Colonic mucosa (tissue), 4 donors: ENCODE results near the gene KCND3. TPM values are rescaled to one million over a fixed set of nuclear protein-coding genes. Genes with fewer than 3 reads are reported as not detected.

Source experiments
- DNase-seq: peaks from one replicate; pipeline ENCODE4 v3.0.0-alpha.2; 2020
- H3K27ac ChIP-seq: fragments of 200-600 bp; one replicate; pipeline ENCODE4 v1.8.0; 2021
- H3K27me3 ChIP-seq: fragments of 200-600 bp; one replicate; pipeline ENCODE4 v1.8.0; 2021
- H3K36me3 ChIP-seq: fragments of 200-600 bp; one replicate; pipeline ENCODE4 v1.8.0; 2021
- H3K4me1 ChIP-seq: fragments of 200-600 bp; one replicate; pipeline ENCODE4 v1.8.0; 2021; ENCODE audit warnings: mild to moderate bottlenecking
- H3K4me3 ChIP-seq: fragments of 200-600 bp; one replicate; pipeline ENCODE4 v1.8.0; 2021
- H3K9ac ChIP-seq, 2 donors: one replicate each; pipeline ENCODE4 v1.7.0; 2013; ENCODE audit warnings: control low read depth in 2 of 2, low read depth in 2 of 2, low read length in 2 of 2
- H3K9me3 ChIP-seq: fragments of 200-600 bp; one replicate; pipeline ENCODE4 v1.8.0; 2021
- intact Hi-C: fragments of 100-400 bp; cut with DNase I; formaldehyde crosslinking; loops from one replicate; pipeline ENCODE4 v1.14.1; 2022
- total RNA-seq, 2 donors: library from RNA; stranded (reverse); fragmentation: NEBNext Ultra II Directional in 1 of 2; extraction: Animal tissue kit (Norgen Biotek cat#: 25700) in 1 of 2; gene quantifications; one replicate each; pipeline ENCODE4 v1.2.1, GENCODE V29; 2021
- TF ChIP-seq, protein P1 (sequence below): fragments of 200-600 bp; IDR thresholded peaks from one replicate; pipeline ENCODE4 v1.8.0; 2022; ENCODE audit warnings: antibody characterized with exemption, mild to moderate bottlenecking
- donor health status: healthy.
- donor health status: DM: no; HTN: no; CAD: no.
- donor health status: DM: no; HTN: no; CAD: no.

KCND3 gene
- total RNA-seq, 2 donors from 2014 or later: 0.94 to 3.5 TPM

DNA sequence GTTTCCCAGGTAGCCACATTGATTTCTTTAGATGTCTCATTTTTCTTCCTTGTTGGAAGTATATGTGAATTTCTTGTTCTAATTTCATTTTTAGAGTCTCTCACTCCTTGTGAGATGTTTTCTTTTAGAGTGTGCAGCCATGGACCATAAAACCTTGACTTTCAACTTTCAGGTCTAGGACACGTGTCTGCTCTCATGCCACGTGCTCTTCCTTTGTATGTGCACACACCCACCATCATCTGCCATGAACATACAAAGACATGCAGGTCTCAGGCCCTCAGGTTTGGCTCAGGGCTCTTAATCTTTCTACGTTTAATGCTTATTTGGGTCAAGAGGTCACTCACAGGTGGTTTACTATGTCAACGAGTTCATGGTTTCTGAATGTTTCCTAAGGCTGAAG, 163.2 kb downstream of the KCND3 start:
- no peak overlapping the region for H3K27ac ChIP-seq
- H3K9me3 ChIP-seq: no peaks in the 10 kb centered on the region
- intact Hi-C loops: no loop called here
- DNase-seq: no peak
- no peaks in the 10 kb centered on the region for H3K4me1 ChIP-seq
- H3K27me3 ChIP-seq: no peaks in the 10 kb centered on the region
- H3K9ac ChIP-seq: no peak overlapping the region
- no peaks in the 10 kb centered on the region for H3K36me3 ChIP-seq
- TF ChIP-seq, protein P1, sequence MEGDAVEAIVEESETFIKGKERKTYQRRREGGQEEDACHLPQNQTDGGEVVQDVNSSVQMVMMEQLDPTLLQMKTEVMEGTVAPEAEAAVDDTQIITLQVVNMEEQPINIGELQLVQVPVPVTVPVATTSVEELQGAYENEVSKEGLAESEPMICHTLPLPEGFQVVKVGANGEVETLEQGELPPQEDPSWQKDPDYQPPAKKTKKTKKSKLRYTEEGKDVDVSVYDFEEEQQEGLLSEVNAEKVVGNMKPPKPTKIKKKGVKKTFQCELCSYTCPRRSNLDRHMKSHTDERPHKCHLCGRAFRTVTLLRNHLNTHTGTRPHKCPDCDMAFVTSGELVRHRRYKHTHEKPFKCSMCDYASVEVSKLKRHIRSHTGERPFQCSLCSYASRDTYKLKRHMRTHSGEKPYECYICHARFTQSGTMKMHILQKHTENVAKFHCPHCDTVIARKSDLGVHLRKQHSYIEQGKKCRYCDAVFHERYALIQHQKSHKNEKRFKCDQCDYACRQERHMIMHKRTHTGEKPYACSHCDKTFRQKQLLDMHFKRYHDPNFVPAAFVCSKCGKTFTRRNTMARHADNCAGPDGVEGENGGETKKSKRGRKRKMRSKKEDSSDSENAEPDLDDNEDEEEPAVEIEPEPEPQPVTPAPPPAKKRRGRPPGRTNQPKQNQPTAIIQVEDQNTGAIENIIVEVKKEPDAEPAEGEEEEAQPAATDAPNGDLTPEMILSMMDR: no peak
- no peak overlapping the region for H3K4me3 ChIP-seq

DNA sequence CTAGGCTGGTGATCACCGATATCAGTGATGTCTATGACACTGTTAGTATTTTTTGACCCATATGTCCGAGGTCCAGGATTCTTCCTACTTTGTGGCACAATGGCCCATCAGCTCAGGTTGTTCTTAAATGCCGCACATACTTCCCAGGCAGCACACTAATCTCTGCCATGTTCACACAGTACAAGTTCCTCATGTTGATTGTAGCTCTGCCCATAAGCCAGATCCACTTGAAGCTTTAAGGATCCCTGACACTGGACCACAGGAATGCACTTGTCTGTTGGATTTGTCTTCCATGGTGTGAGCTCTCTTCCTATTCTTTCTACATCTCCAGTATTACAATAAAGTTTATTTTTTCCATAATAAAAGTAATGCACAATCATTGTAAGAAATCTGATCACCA, 164.3 kb downstream of the KCND3 start:
- intact Hi-C loops: no loop called here
- Histone ChIP-seq H3K9ac (no peak overlapping the region), H3K36me3 (no peaks in the 10 kb centered on the region), H3K27me3 (no peaks in the 10 kb centered on the region), H3K4me3 (no peak overlapping the region), H3K4me1 (no peaks in the 10 kb centered on the region), H3K27ac (no peak overlapping the region), H3K9me3 (no peaks in the 10 kb centered on the region)
- DNase-seq: no peak
- TF ChIP-seq, protein P1: no peak

DNA sequence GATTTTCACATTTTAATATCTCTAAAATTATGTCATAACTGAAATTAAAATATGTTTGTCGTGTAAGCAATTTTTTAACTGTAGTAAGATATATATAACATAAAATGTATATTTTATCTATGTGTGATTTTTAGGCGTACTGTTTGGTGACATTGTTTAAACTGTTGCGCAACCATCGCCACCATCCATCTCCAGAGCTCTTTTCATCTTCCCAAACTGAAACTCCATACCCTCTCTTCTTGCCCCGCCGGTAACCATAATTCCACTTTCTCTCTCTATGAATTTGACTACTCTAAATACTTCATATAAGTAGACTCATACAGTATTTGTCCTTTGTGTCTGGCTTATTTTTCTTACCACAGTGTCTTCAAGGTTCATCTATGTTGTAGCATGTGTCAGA, 167.3 kb downstream of the KCND3 start:
- intact Hi-C loops: no loop called here

DNA sequence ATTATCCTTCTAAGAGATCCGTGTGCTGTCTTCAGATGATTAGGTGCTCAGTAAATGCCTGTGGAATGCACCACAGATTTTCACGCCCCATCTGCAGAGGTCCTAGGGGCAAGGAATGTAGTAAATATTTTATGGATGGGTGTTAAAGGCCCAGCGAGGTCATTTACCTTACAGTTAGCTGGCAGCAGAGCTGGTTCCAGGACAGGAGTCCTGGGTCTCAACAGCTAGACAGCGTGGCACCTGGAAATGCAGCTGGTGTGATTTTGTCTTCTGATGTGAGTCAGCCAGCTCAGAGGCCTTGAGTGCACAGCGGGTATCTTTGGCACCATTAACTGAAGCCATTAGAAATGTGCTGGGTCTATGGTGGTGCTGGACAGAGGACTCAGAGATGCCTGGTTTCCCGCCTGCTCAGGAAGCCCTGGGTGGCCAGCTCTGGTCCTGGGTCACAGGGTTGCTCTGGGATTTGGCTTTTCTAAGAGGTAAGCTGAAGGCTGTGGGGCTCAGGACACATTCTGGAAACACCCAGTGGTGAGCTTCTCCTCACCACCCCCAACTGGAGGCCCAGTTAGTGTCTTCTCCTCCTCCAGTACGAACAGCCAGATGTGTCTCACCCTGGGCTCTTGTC, 168.2 kb downstream of the KCND3 start:
- Histone ChIP-seq H3K27ac (no peak overlapping the region), H3K4me3 (no peak overlapping the region), H3K9ac (no peak overlapping the region), H3K27me3 (no peaks in the 10 kb centered on the region), H3K9me3 (no peaks in the 10 kb centered on the region), H3K36me3 (no peaks in the 10 kb centered on the region), H3K4me1 (no peaks in the 10 kb centered on the region)
- intact Hi-C loops: no loop called here
- TF ChIP-seq, protein P1: no peak
- DNase-seq: no peak

More for the DNA sequence above, 167.3 kb downstream of the KCND3 start:
- H3K36me3 ChIP-seq: no peaks in the 10 kb centered on the region
- no peak overlapping the region for H3K4me3 ChIP-seq
- no peaks in the 10 kb centered on the region for H3K4me1 ChIP-seq
- H3K27me3 ChIP-seq: no peaks in the 10 kb centered on the region
- H3K27ac ChIP-seq: no peak overlapping the region
- H3K9ac ChIP-seq: no peak overlapping the region
- DNase-seq: no peak
- H3K9me3 ChIP-seq: no peaks in the 10 kb centered on the region
- TF ChIP-seq, protein P1: no peak

DNA sequence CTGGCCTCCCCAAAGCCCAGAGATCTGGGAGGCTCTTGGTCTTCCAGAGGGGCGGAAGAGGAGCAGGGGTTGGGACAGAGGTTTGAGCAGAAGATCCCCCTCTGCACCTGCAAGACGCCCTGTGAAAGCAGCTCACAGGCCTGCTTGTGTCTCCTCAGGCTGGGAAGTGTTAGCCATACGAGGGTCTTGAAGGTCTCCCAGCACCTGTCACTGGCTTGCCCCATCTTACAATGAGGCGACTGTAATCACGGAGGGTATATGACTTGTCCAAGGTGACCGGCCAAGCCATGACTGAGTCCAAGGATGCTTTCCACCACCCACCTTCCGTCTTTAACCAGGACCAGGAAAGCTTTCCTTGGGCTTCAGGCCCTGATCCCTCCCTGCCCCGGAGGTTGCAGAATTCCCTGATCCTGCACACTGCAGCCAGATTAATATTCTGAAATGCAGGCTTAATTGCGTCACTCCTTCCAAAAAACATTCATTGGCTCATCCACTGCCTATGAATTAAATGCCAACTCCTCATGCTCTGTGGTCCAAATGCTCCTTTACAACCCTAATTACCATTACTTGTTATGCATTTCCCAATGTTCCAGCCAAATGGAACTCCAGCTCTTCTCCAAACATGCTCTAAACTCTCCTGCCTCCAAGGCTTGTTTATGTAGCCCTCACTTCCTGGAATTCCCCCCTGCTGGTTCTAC, 169.8 kb downstream of the KCND3 start:
- Histone ChIP-seq H3K36me3 (no peaks in the 10 kb centered on the region), H3K9ac (no peak overlapping the region), H3K4me1 (no peaks in the 10 kb centered on the region), H3K27ac (no peak overlapping the region), H3K9me3 (no peaks in the 10 kb centered on the region), H3K27me3 (no peaks in the 10 kb centered on the region), H3K4me3 (no peak overlapping the region)
- TF ChIP-seq, protein P1: no peak
- intact Hi-C loops: no loop called here
- DNase-seq: no peak
